Vagina (tissue), 2 donors: Measurements from ENCODE around the gene FGF14. TPM values are rescaled to one million over a fixed set of nuclear protein-coding genes. Genes with fewer than 3 reads are reported as not detected.
"Not testable (repeated sequence)": the region's sequence is repeated elsewhere in the genome, so short reads cannot be mapped to it uniquely, and the experiment has no call there.

ENCODE experiments used
- DNase-seq, 2 donors: peaks; one replicate each; pipeline ENCODE4 v3.0.0-alpha.2; 2017; ENCODE audit errors: extremely low spot score in 2 of 2
- H3K27ac ChIP-seq: fragments of 200-600 bp; sonication (generic); one replicate; pipeline ENCODE4 v1.5.1; 2019
- H3K27me3 ChIP-seq: fragments of 200-600 bp; sonication (generic); one replicate; pipeline ENCODE4 v1.5.1; 2019
- H3K36me3 ChIP-seq, 2 donors: fragments of 200-600 bp; sonication (generic); one replicate each; pipeline ENCODE4 v1.5.1; 2017 to 2019
- H3K4me1 ChIP-seq: fragments of 200-600 bp; sonication (generic); one replicate; pipeline ENCODE4 v1.5.1; 2019
- H3K4me3 ChIP-seq, 2 donors: fragments of 200-600 bp; sonication (generic); 1 replicate in 1 of 2; 2 replicates in 1 of 2; pipeline ENCODE4 v1.5.1; 2016 to 2019
- H3K9me3 ChIP-seq: fragments of 200-600 bp; sonication (generic); one replicate; pipeline ENCODE4 v1.5.1; 2019
- POLR2A ChIP-seq, 2 donors: fragments of 450-650 bp; IDR thresholded peaks; one replicate each; pipeline ENCODE4 v1.6.1; 2017; ENCODE audit warnings: antibody characterized with exemption in 2 of 2, mild to moderate bottlenecking in 2 of 2, moderate library complexity in 2 of 2
- POLR2AphosphoS5 ChIP-seq, 2 donors: sonication (generic); formaldehyde crosslinking; IDR thresholded peaks; one replicate each; pipeline ENCODE4 v1.9.0; 2017; ENCODE audit warnings: antibody characterized with exemption in 2 of 2, mild to moderate bottlenecking in 2 of 2, low read depth in 1 of 2; ENCODE audit not compliant: insufficient read depth in 1 of 2
- intact Hi-C: fragments of 100-400 bp; cut with DNase I; formaldehyde crosslinking; loops from one replicate; pipeline ENCODE4 v1.15.1; 2023
- total RNA-seq: library from RNA; depleted of rRNA; stranded (reverse); fragments of >200 nt; gene quantifications from one replicate; pipeline ENCODE4 v1.2.3, GENCODE V29; 2016
- TF ChIP-seq, protein P1 (sequence below), 3 experiments: fragments of 450-650 bp in 2 of 3; fragments of 200-600 bp in 1 of 3; sonication (generic) in 1 of 3; IDR thresholded peaks; one replicate each; pipeline ENCODE4 v1.5.1; 2017 to 2019; ENCODE audit warnings: antibody characterized with exemption in 3 of 3, mild to moderate bottlenecking in 2 of 3, moderate library complexity in 2 of 3

The FGF14 gene
- total RNA-seq, 1 donor from 2014 or later: 3.4 TPM

GRCh38 chr13:101838323-101838722 is 563.5 kb downstream of the FGF14 start:
- no peak for DNase-seq
- TF ChIP-seq POLR2A (IDR thresholded peaks at IDR 0.05): no peak
- TF ChIP-seq POLR2AphosphoS5 (IDR thresholded peaks at IDR 0.05; ENCODE audit: insufficient read depth in 1 of 2, low read depth in 1 of 2): no peak
- TF ChIP-seq, protein P1, sequence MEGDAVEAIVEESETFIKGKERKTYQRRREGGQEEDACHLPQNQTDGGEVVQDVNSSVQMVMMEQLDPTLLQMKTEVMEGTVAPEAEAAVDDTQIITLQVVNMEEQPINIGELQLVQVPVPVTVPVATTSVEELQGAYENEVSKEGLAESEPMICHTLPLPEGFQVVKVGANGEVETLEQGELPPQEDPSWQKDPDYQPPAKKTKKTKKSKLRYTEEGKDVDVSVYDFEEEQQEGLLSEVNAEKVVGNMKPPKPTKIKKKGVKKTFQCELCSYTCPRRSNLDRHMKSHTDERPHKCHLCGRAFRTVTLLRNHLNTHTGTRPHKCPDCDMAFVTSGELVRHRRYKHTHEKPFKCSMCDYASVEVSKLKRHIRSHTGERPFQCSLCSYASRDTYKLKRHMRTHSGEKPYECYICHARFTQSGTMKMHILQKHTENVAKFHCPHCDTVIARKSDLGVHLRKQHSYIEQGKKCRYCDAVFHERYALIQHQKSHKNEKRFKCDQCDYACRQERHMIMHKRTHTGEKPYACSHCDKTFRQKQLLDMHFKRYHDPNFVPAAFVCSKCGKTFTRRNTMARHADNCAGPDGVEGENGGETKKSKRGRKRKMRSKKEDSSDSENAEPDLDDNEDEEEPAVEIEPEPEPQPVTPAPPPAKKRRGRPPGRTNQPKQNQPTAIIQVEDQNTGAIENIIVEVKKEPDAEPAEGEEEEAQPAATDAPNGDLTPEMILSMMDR (IDR thresholded peaks at IDR 0.05): no peak
- H3K9me3 ChIP-seq: no peaks in the 10 kb centered on the region
- no peaks in the 10 kb centered on the region for H3K27me3 ChIP-seq
- H3K4me1 ChIP-seq: no peaks in the 10 kb centered on the region
- H3K27ac ChIP-seq: no peak overlapping the region
- intact Hi-C loops: no loop called here
- no peak overlapping the region for H3K4me3 ChIP-seq
- no peaks in the 10 kb centered on the region for H3K36me3 ChIP-seq

GRCh38 chr13:101837778-101838177 is 564.1 kb downstream of the FGF14 start:
- intact Hi-C loops, H3K27ac ChIP-seq, DNase-seq, H3K27me3 ChIP-seq, H3K9me3 ChIP-seq, H3K4me3 ChIP-seq, H3K36me3 ChIP-seq, H3K4me1 ChIP-seq: not testable (repeated sequence)

- intact Hi-C loops: no loop called here
- no peak overlapping the region for H3K4me3 ChIP-seq
- H3K27me3 ChIP-seq: no peaks in the 10 kb centered on the region
- no peaks in the 10 kb centered on the region for H3K9me3 ChIP-seq
- no peaks in the 10 kb centered on the region for H3K4me1 ChIP-seq
- H3K36me3 ChIP-seq: no peaks in the 10 kb centered on the region
- TF ChIP-seq, protein P1 (IDR thresholded peaks at IDR 0.05): no peak
- no peak for TF ChIP-seq POLR2A (IDR thresholded peaks at IDR 0.05)
- TF ChIP-seq POLR2AphosphoS5 (IDR thresholded peaks at IDR 0.05; ENCODE audit: insufficient read depth in 1 of 2, low read depth in 1 of 2): no peak
- DNase-seq: no peak
- H3K27ac ChIP-seq: no peak overlapping the region
These were observed 564.6 kb downstream of the FGF14 start for GRCh38 chr13:101837288-101837687.

- no peak for DNase-seq
- intact Hi-C loops: no loop called here
- no peaks in the 10 kb centered on the region for H3K27me3 ChIP-seq
- no peak overlapping the region for H3K27ac ChIP-seq
- H3K4me3 ChIP-seq: no peak overlapping the region
- no peaks in the 10 kb centered on the region for H3K9me3 ChIP-seq
- no peaks in the 10 kb centered on the region for H3K4me1 ChIP-seq
- H3K36me3 ChIP-seq: no peaks in the 10 kb centered on the region
- no peak for TF ChIP-seq POLR2A (IDR thresholded peaks at IDR 0.05)
- TF ChIP-seq, protein P1 (IDR thresholded peaks at IDR 0.05): no peak
These were observed 565.9 kb downstream of the FGF14 start for GRCh38 chr13:101835920-101836319.

DNA sequence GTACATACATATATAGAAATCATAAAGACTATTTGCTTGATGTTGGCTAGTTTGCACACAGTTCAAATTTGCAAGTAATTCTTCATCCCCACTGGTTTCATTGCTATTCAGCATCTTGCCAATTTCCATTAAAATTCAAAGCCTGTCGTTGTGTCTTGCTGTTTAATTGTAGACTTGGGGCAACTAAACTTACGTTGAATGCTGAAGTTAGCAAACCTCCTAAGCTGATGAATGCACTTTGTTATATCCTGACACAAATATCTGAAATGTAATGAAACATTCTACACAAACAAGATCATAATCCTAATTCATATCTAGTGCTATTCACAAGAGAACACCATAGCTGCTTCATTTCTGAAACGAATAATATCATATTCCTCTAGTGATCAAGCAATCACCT is 568.2 kb downstream of the FGF14 start:
- no peak overlapping the region for H3K4me3 ChIP-seq
- no peaks in the 10 kb centered on the region for H3K4me1 ChIP-seq
- no peaks in the 10 kb centered on the region for H3K27me3 ChIP-seq
- no peaks in the 10 kb centered on the region for H3K36me3 ChIP-seq
- no peak for DNase-seq
- H3K27ac ChIP-seq: no peak overlapping the region
- intact Hi-C loops: no loop called here
- TF ChIP-seq POLR2A (IDR thresholded peaks at IDR 0.05): no peak
- TF ChIP-seq POLR2AphosphoS5 (IDR thresholded peaks at IDR 0.05; ENCODE audit: insufficient read depth in 1 of 2, low read depth in 1 of 2): no peak
- TF ChIP-seq, protein P1 (IDR thresholded peaks at IDR 0.05): no peak
- no peaks in the 10 kb centered on the region for H3K9me3 ChIP-seq

DNA sequence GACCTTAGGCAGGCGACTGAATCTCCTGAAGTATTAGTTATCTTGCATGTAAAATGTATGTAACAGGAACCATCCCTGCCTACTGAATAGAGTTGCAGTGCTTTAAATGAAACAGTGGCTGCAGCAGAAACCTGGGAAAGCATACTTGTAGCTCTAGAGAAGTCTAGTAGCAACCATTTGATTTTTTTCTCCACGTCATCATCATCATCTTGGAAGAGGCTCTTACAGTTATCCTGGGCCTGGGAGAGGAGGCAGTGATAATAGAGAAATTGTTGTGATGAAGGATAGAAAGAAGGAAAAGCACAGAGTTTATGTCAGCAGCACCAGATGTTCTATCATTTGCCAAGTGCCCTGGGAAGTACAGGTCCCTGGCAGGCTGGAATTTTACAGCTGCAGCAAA is 571.8 kb downstream of the FGF14 start:
- Histone ChIP-seq H3K4me1 (no peaks in the 10 kb centered on the region), H3K4me3 (no peak overlapping the region), H3K27ac (no peak overlapping the region), H3K36me3 (no peaks in the 10 kb centered on the region), H3K9me3 (no peaks in the 10 kb centered on the region), H3K27me3 (no peaks in the 10 kb centered on the region)
- intact Hi-C loops: no loop called here
- TF ChIP-seq, protein P1 (IDR thresholded peaks at IDR 0.05): no peak
- no peak for TF ChIP-seq POLR2AphosphoS5 (IDR thresholded peaks at IDR 0.05; ENCODE audit: insufficient read depth in 1 of 2, low read depth in 1 of 2)
- TF ChIP-seq POLR2A (IDR thresholded peaks at IDR 0.05): no peak
- no peak for DNase-seq
